Gastrocnemius medialis (tissue), 4 donors: Measurements from ENCODE around the gene FANCC. TPM values are rescaled to one million over a fixed set of nuclear protein-coding genes. Genes with fewer than 3 reads are reported as not detected.
A peak's percentile ranks its signal among the peaks of the same experiment; 100 is the strongest.

ENCODE experiments used
- ATAC-seq, 2 donors: fragments of 150-250 bp; one replicate each; pipeline ENCODE4 v1.9.1; 2016
- DNase-seq, 2 donors: peaks; one replicate each; pipeline ENCODE4 v3.0.0-alpha.2; 2019
- H3K27ac ChIP-seq, 4 donors: fragments of 200-600 bp; sonication (generic); 1 replicate in 1 of 4; 2 replicates in 3 of 4; pipeline ENCODE4 v1.5.1; 2016 to 2018; ENCODE audit warnings: mild to moderate bottlenecking in 2 of 4, moderate library complexity in 1 of 4
- H3K27me3 ChIP-seq, 3 donors: fragments of 200-600 bp; sonication (generic) in 2 of 3; 1 replicate in 1 of 3; 2 replicates in 2 of 3; pipeline versions ENCODE4 v1.5.1 to v1.6.0; 2016 to 2019; ENCODE audit warnings: mild to moderate bottlenecking in 1 of 3, moderate library complexity in 1 of 3
- H3K36me3 ChIP-seq, 2 donors: fragments of 200-600 bp; sonication (generic) in 1 of 2; one replicate each; pipeline ENCODE4 v1.5.1; 2017 to 2018
- H3K4me1 ChIP-seq, 2 donors: fragments of 200-600 bp; sonication (generic) in 1 of 2; one replicate each; pipeline ENCODE4 v1.5.1; 2016 to 2017; ENCODE audit warnings: mild to moderate bottlenecking in 2 of 2
- H3K4me3 ChIP-seq, 4 donors: fragments of 200-600 bp; sonication (generic) in 3 of 4; 1 replicate in 1 of 4; 2 replicates in 3 of 4; pipeline ENCODE4 v1.5.1; 2016 to 2019; ENCODE audit warnings: mild to moderate bottlenecking in 2 of 4
- H3K9me3 ChIP-seq, 3 donors: fragments of 200-600 bp; sonication (generic) in 2 of 3; 1 replicate in 1 of 3; 2 replicates in 2 of 3; pipeline ENCODE4 v1.5.1; 2016 to 2019
- CTCF ChIP-seq, 5 experiments: fragments of 450-650 bp in 3 of 5; fragments of 200-600 bp in 2 of 5; sonication (generic) in 2 of 5; IDR thresholded peaks in 4 of 5; conservative IDR thresholded peaks in 1 of 5; 1 replicate in 4 of 5; 2 replicates in 1 of 5; pipeline ENCODE4 v1.5.1; 2016 to 2019; ENCODE audit warnings: antibody characterized with exemption in 5 of 5, mild to moderate bottlenecking in 3 of 5, moderate library complexity in 3 of 5
- POLR2A ChIP-seq, 2 donors: fragments of 450-650 bp; IDR thresholded peaks; one replicate each; pipeline ENCODE4 v1.6.1; 2017; ENCODE audit warnings: antibody characterized with exemption in 2 of 2, mild to moderate bottlenecking in 2 of 2, moderate library complexity in 2 of 2
- in situ Hi-C, 4 donors: fragments of 200-750 bp; cut with MboI; loops; one replicate each; pipeline versions ENCODE4 v1.15.0 to v1.8.0; 2017; ENCODE audit warnings: low sequenced_read_pairs in 4 of 4
- intact Hi-C: fragments of 100-400 bp; cut with DNase I; formaldehyde crosslinking; loops from one replicate; pipeline ENCODE4 v1.15.1; 2023; ENCODE audit warnings: low total_unique reads
- total RNA-seq, 4 donors: library from RNA; depleted of rRNA; stranded (reverse); fragments of >200 nt; gene quantifications; one replicate each; pipeline versions ENCODE4 v1.1.0 to v1.2.3, GENCODE V29; 2016

Gene FANCC
- total RNA-seq, 4 donors from 2014 or later, result 1.2 to 4.8 (median 2.5) TPM

- H3K27ac ChIP-seq, result peak overlapping the region; percentile 74 to 96 (median 89)
- H3K4me1 ChIP-seq, result peaks cover 60 to 83% of the 10 kb centered on the region in 2 donors
- H3K9me3 ChIP-seq, result no peaks in the 10 kb centered on the region
- no peaks in the 10 kb centered on the region for H3K36me3 ChIP-seq
- intact Hi-C loops, result loop anchor here (2.0 kb wide), 1 partner anchor 22 kb away; no protein-coding TSS in a partner anchor
- H3K27me3 ChIP-seq, result no peaks in the 10 kb centered on the region
- in situ Hi-C loops, result no loop called here
- H3K4me3 ChIP-seq, result no peak overlapping the region
- ATAC-seq (peak; percentile 78 to 80), DNase-seq (peak; percentile 89)
- no peak for TF ChIP-seq CTCF (IDR thresholded peaks at IDR 0.05 in 4 of 5, conservative IDR thresholded peaks at IDR 0.05 in 1 of 5)
- TF ChIP-seq POLR2A (IDR thresholded peaks at IDR 0.05), result no peak
Measured at GRCh38 chr9:95104980-95105379, 212.5 kb downstream of the FANCC start.

GRCh38 chr9:95104581-95104960 is 212.9 kb downstream of the FANCC start:
- Histone ChIP-seq H3K9me3 (no peaks in the 10 kb centered on the region), H3K4me1 (peaks cover 60 to 83% of the 10 kb centered on the region in 2 donors), H3K36me3 (no peaks in the 10 kb centered on the region), H3K27me3 (no peaks in the 10 kb centered on the region), H3K4me3 (no peak overlapping the region), H3K27ac (peak overlapping the region; percentile 74 to 96 (median 89))
- ATAC-seq, result no peak
- TF ChIP-seq POLR2A (IDR thresholded peaks at IDR 0.05) (no peak), CTCF (IDR thresholded peaks at IDR 0.05 in 4 of 5, conservative IDR thresholded peaks at IDR 0.05 in 1 of 5) (no peak)
- intact Hi-C loops (loop anchor here (2.0 kb wide), 1 partner anchor 22 kb away; no protein-coding TSS in a partner anchor), in situ Hi-C loops (no loop called here)
- no peak for DNase-seq

GRCh38 chr9:95103871-95104580 is 213.5 kb downstream of the FANCC start:
- Histone ChIP-seq H3K4me3 (no peak overlapping the region), H3K36me3 (no peaks in the 10 kb centered on the region), H3K4me1 (peaks cover 62 to 79% of the 10 kb centered on the region in 2 donors), H3K27me3 (no peaks in the 10 kb centered on the region), H3K9me3 (no peaks in the 10 kb centered on the region), H3K27ac (peak overlapping the region; percentile 74 to 96 (median 89))
- intact Hi-C loops (loop anchor here (2.0 kb wide), 1 partner anchor 23 kb away; no protein-coding TSS in a partner anchor), in situ Hi-C loops (no loop called here)
- ATAC-seq (no peak), DNase-seq (no peak)
- TF ChIP-seq POLR2A (IDR thresholded peaks at IDR 0.05), result no peak
- no peak for TF ChIP-seq CTCF (IDR thresholded peaks at IDR 0.05 in 4 of 5, conservative IDR thresholded peaks at IDR 0.05 in 1 of 5)

- ATAC-seq, result no peak
- in situ Hi-C loops, result no loop called here
- no peaks in the 10 kb centered on the region for H3K36me3 ChIP-seq
- no peak for TF ChIP-seq POLR2A (IDR thresholded peaks at IDR 0.05)
- no peak for TF ChIP-seq CTCF (IDR thresholded peaks at IDR 0.05 in 4 of 5, conservative IDR thresholded peaks at IDR 0.05 in 1 of 5)
- H3K4me3 ChIP-seq, result no peak overlapping the region
- intact Hi-C loops, result no loop called here
- H3K9me3 ChIP-seq, result no peaks in the 10 kb centered on the region
- H3K4me1 ChIP-seq, result peaks cover 67 to 79% of the 10 kb centered on the region in 2 donors
- DNase-seq, result peak in 1 of 2 donors; percentile 37
- peak overlapping the region; percentile 87 to 96 (median 90) for H3K27ac ChIP-seq
- H3K27me3 ChIP-seq, result no peaks in the 10 kb centered on the region
Measured at GRCh38 chr9:95103281-95103771, 214.2 kb downstream of the FANCC start.
